ENCODE results near the gene TUBG1. TPM values are rescaled to one million over a fixed set of nuclear protein-coding genes. Genes with fewer than 3 reads are reported as not detected.
A peak's percentile ranks its signal among the peaks of the same experiment; 100 is the strongest.
"Not testable (repeated sequence)": the region's sequence is repeated elsewhere in the genome, so short reads cannot be mapped to it uniquely, and the experiment has no call there.

The TUBG1 gene
- total and polyA plus RNA-seq, 8 donors: 31.5 to 63.2 (median 39.9) TPM

DNA sequence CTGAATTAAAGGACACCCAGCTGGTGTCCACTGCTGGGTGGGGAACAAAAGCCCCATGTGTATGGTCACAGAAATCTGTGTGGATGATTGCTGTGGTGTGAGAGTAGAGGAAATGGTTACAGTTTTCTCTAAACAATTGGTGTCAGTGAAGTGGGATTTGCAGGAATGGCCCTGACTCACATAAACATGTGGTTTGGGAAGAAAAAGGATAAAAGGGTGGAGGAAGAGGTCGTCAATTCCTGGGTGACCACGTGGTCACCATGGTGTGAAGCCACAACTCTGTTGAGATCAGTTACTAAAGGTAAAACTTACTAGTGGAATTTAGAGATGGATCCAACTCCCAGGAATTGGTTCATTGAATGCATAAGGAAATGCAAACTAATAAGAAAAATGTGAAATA lies 46.0 kb downstream of the TUBG1 start:
- ATAC-seq: no peak
- H3K4me1 ChIP-seq: peaks cover 0 to 17% of the 10 kb centered on the region in 2 donors
- peaks cover 0 to 14% of the 10 kb centered on the region in 2 donors for H3K27me3 ChIP-seq
- H3K9me3 ChIP-seq: no peaks in the 10 kb centered on the region
- no peak for DNase-seq
- TF ChIP-seq CTCF (IDR thresholded peaks at IDR 0.05): no peak
- H3K4me3 ChIP-seq: no peak overlapping the region
- H3K36me3 ChIP-seq: no peaks in the 10 kb centered on the region
- H3K27ac ChIP-seq: no peak overlapping the region
- intact Hi-C loops (cut with DNase I): no loop called here

GRCh38 chr17:42657824-42658588 lies 48.5 kb downstream of the TUBG1 start:
- H3K4me3 ChIP-seq: no peak overlapping the region
- no peaks in the 10 kb centered on the region for H3K36me3 ChIP-seq
- H3K27me3 ChIP-seq: peaks cover 0 to 14% of the 10 kb centered on the region in 2 donors
- no peak overlapping the region for H3K27ac ChIP-seq
- intact Hi-C loops (cut with DNase I): no loop called here
- TF ChIP-seq CTCF (IDR thresholded peaks at IDR 0.05): no peak
- no peaks in the 10 kb centered on the region for H3K9me3 ChIP-seq
- peaks cover 0 to 18% of the 10 kb centered on the region in 2 donors for H3K4me1 ChIP-seq
- DNase-seq: no peak
- no peak for ATAC-seq

- H3K27ac ChIP-seq: peak within 1 kb of the TSS; percentile 67 to 70
- no peaks in the 10 kb centered on the region for H3K9me3 ChIP-seq
- intact Hi-C loops (cut with DNase I): no loop called here
- no peak for TF ChIP-seq CTCF (IDR thresholded peaks at IDR 0.05)
- peak; percentile 85 to 95 (median 92) for DNase-seq
- H3K4me1 ChIP-seq: peaks cover 0 to 14% of the 10 kb centered on the region in 2 donors
- peak; percentile 95 for ATAC-seq
- peaks cover 0 to under 1% of the 10 kb centered on the region in 2 donors for H3K27me3 ChIP-seq
- H3K4me3 ChIP-seq: peak within 1 kb of the TSS; percentile 70 to 85
- peaks cover 0 to 3% of the 10 kb centered on the region in 2 donors for H3K36me3 ChIP-seq
Measured at GRCh38 chr17:42659079-42659931, 49.8 kb downstream of the TUBG1 start, which contains the start of gene TUBG2. Gene TUBG2 (plus strand): TSS chr17:42659284. CDS start chr17:42659504, 220 bp downstream.

- H3K36me3 ChIP-seq; intact Hi-C loops (cut with DNase I); DNase-seq; H3K27ac ChIP-seq; H3K27me3 ChIP-seq; H3K9me3 ChIP-seq: not testable (repeated sequence)
- ATAC-seq: peak; percentile 12
- Histone ChIP-seq H3K4me3 (peak overlapping the region; percentile 70 to 85), H3K4me1 (peaks cover 0 to 14% of the 10 kb centered on the region in 2 donors)
Measured at GRCh38 chr17:42659932-42660274, 50.4 kb downstream of the TUBG1 start.

DNA sequence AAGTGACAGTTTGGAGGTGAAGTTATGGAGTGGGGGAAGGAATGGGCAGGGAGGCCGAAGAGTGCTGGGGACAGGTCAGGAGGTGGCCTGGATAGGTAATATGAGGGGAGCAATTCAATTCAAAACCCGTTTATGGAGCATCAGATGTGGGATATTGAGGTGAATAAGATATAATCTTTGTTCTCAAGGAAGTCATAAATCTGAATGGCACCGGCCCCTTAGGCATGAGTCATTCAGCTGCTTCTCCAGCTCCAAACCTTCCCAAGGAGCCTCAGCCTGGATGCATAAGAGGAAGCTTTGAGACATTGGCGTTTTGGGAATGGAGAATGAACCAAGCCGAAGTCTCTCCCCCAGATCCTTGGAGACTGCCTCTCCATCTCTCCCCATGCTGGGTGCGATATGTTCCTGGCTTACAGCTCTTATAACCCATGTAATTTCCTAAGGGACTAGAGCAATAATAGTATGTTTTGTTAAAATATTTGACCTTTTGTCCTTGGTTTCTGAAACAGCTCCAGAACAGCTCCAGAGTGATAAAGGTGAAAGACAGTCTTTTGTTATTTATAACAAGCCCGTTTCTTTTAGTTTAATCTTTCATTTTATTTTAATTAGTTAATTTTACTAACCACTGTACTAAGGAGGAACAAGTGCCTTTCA lies 51.3 kb downstream of the TUBG1 start:
- DNase-seq (no peak), ATAC-seq (no peak)
- H3K27ac ChIP-seq: no peak overlapping the region
- H3K36me3 ChIP-seq: peaks cover 0 to 8% of the 10 kb centered on the region in 2 donors
- peaks cover 0 to 14% of the 10 kb centered on the region in 2 donors for H3K4me1 ChIP-seq
- no peaks in the 10 kb centered on the region for H3K27me3 ChIP-seq
- no peak overlapping the region for H3K4me3 ChIP-seq
- TF ChIP-seq CTCF (IDR thresholded peaks at IDR 0.05): no peak
- intact Hi-C loops (cut with DNase I): no loop called here
- H3K9me3 ChIP-seq: no peaks in the 10 kb centered on the region

Other genes starting within 250 kb of the TUBG1 start
- 100 to 1,000 TPM; 229 to 271 TPM for gene STAT3, start 221.2 kb upstream of the TUBG1 start, total RNA-seq
- 10 to 100 TPM; 75.0 to 95.4 (median 78.5) TPM for gene STAT3, start 221.2 kb upstream of the TUBG1 start, polyA plus RNA-seq (ENCODE audit: insufficient read length in 6 of 6)
- gene CAVIN1, start 186.4 kb upstream of the TUBG1 start, total RNA-seq: 100 to 1,000 TPM; 285 to 320 TPM
- 100 to 1,000 TPM; 163 to 224 (median 191) TPM for gene CAVIN1, start 186.4 kb upstream of the TUBG1 start, polyA plus RNA-seq (ENCODE audit: insufficient read length in 6 of 6)
- 100 to 1,000 TPM in 1 of 2 donors, 10 to 100 TPM in 1; 95.9 to 103 TPM for gene ATP6V0A1, start 150.8 kb upstream of the TUBG1 start, total RNA-seq
- 10 to 100 TPM; 46.1 to 59.7 (median 56.1) TPM for gene ATP6V0A1, start 150.8 kb upstream of the TUBG1 start, polyA plus RNA-seq (ENCODE audit: insufficient read length in 6 of 6)
- 10 to 100 TPM; 41.5 to 56.2 TPM for gene NAGLU, start 73.4 kb upstream of the TUBG1 start, total RNA-seq
- 10 to 100 TPM; 10.3 to 19.2 (median 12.8) TPM for gene NAGLU, start 73.4 kb upstream of the TUBG1 start, polyA plus RNA-seq (ENCODE audit: insufficient read length in 6 of 6)
- gene HSD17B1, start 56.8 kb upstream of the TUBG1 start, total RNA-seq: 1 to 10 TPM; 1.2 to 1.7 TPM
- 1 to 10 TPM; 3.6 to 5.8 (median 4.6) TPM for gene HSD17B1, start 56.8 kb upstream of the TUBG1 start, polyA plus RNA-seq (ENCODE audit: insufficient read length in 6 of 6)
- gene COASY, start 47.5 kb upstream of the TUBG1 start, total RNA-seq: 100 to 1,000 TPM in 1 of 2 donors, 10 to 100 TPM in 1; 66.5 to 116 TPM
- gene COASY, start 47.5 kb upstream of the TUBG1 start, polyA plus RNA-seq (ENCODE audit: insufficient read length in 6 of 6): 10 to 100 TPM; 41.1 to 43.9 (median 42.6) TPM
- 10 to 100 TPM; 56.3 to 73.7 TPM for gene MLX, start 42.6 kb upstream of the TUBG1 start, total RNA-seq
- gene MLX, start 42.6 kb upstream of the TUBG1 start, polyA plus RNA-seq (ENCODE audit: insufficient read length in 6 of 6): 10 to 100 TPM; 34.4 to 46.3 (median 40.5) TPM
- gene PSMC3IP, start 32.0 kb upstream of the TUBG1 start, total RNA-seq: 1 to 10 TPM; 6.5 to 7.7 TPM
- 10 to 100 TPM; 15.9 to 21.4 (median 19.3) TPM for gene PSMC3IP, start 32.0 kb upstream of the TUBG1 start, polyA plus RNA-seq (ENCODE audit: insufficient read length in 6 of 6)
- 10 to 100 TPM; 59.9 to 75.5 TPM for gene RETREG3, start 309 bp upstream of the TUBG1 start, total RNA-seq
- 10 to 100 TPM; 50.6 to 67.2 (median 59.9) TPM for gene RETREG3, start 309 bp upstream of the TUBG1 start, polyA plus RNA-seq (ENCODE audit: insufficient read length in 6 of 6)
- 10 to 100 TPM; 13.1 to 19.5 TPM for gene TUBG2, start 49.6 kb downstream of the TUBG1 start, total RNA-seq
- 10 to 100 TPM; 25.3 to 40.2 (median 32.5) TPM for gene TUBG2, start 49.6 kb downstream of the TUBG1 start, polyA plus RNA-seq (ENCODE audit: insufficient read length in 6 of 6)
- 10 to 100 TPM; 22.5 to 34.2 TPM for gene PLEKHH3, start 67.3 kb downstream of the TUBG1 start, total RNA-seq
- 10 to 100 TPM; 28.2 to 55.5 (median 36.3) TPM for gene PLEKHH3, start 67.3 kb downstream of the TUBG1 start, polyA plus RNA-seq (ENCODE audit: insufficient read length in 6 of 6)
- 1 to 10 TPM in 1 of 2 donors, under 1 TPM in 1; 0.55 to 1.2 TPM for gene CCR10, start 72.2 kb downstream of the TUBG1 start, total RNA-seq
- gene CCR10, start 72.2 kb downstream of the TUBG1 start, polyA plus RNA-seq (ENCODE audit: insufficient read length in 6 of 6): 1 to 10 TPM; 1.1 to 2.0 (median 1.6) TPM
- gene CNTNAP1, start 72.8 kb downstream of the TUBG1 start, total RNA-seq: 10 to 100 TPM; 11.7 to 15.1 TPM
- 10 to 100 TPM in 3 of 6 donors, 1 to 10 TPM in 3; 7.3 to 15.6 (median 10.3) TPM for gene CNTNAP1, start 72.8 kb downstream of the TUBG1 start, polyA plus RNA-seq (ENCODE audit: insufficient read length in 6 of 6)
- 10 to 100 TPM; 31.5 to 43.2 TPM for gene EZH1, start 135.4 kb downstream of the TUBG1 start, total RNA-seq
- gene EZH1, start 135.4 kb downstream of the TUBG1 start, polyA plus RNA-seq (ENCODE audit: insufficient read length in 6 of 6): 10 to 100 TPM; 32.4 to 45.9 (median 36.8) TPM
- gene RAMP2, start 151.5 kb downstream of the TUBG1 start, total RNA-seq: 10 to 100 TPM; 76.1 to 95.4 TPM
- gene RAMP2, start 151.5 kb downstream of the TUBG1 start, polyA plus RNA-seq (ENCODE audit: insufficient read length in 6 of 6): 100 to 1,000 TPM; 153 to 213 (median 182) TPM
- 10 to 100 TPM; 54.8 to 55.3 TPM for gene VPS25, start 163.8 kb downstream of the TUBG1 start, total RNA-seq
- gene VPS25, start 163.8 kb downstream of the TUBG1 start, polyA plus RNA-seq (ENCODE audit: insufficient read length in 6 of 6): 10 to 100 TPM; 62.1 to 72.7 (median 69.0) TPM
- gene WNK4, start 170.9 kb downstream of the TUBG1 start, total RNA-seq: under 1 TPM in 1 of 2 donors, not detected in 1; 0.21 TPM
- gene WNK4, start 170.9 kb downstream of the TUBG1 start, polyA plus RNA-seq (ENCODE audit: insufficient read length in 6 of 6): 1 to 10 TPM in 5 of 6 donors, under 1 TPM in 1; 0.60 to 2.5 (median 1.9) TPM
- gene COA3, start 189.0 kb downstream of the TUBG1 start, total RNA-seq: 10 to 100 TPM; 59.1 to 83.1 TPM
- gene COA3, start 189.0 kb downstream of the TUBG1 start, polyA plus RNA-seq (ENCODE audit: insufficient read length in 6 of 6): 10 to 100 TPM; 87.2 to 96.2 (median 91.4) TPM
- 1 to 10 TPM in 1 of 2 donors, not detected in 1; 1.5 TPM for gene CNTD1, start 189.2 kb downstream of the TUBG1 start, total RNA-seq
- gene CNTD1, start 189.2 kb downstream of the TUBG1 start, polyA plus RNA-seq (ENCODE audit: insufficient read length in 6 of 6): 1 to 10 TPM; 1.8 to 3.4 (median 2.6) TPM
- 10 to 100 TPM; 63.8 to 82.6 TPM for gene BECN1, start 214.6 kb downstream of the TUBG1 start, total RNA-seq
- 10 to 100 TPM; 65.0 to 77.0 (median 69.8) TPM for gene BECN1, start 214.6 kb downstream of the TUBG1 start, polyA plus RNA-seq (ENCODE audit: insufficient read length in 6 of 6)
- 100 to 1,000 TPM in 1 of 2 donors, 10 to 100 TPM in 1; 95.7 to 131 TPM for gene PSME3, start 223.7 kb downstream of the TUBG1 start, total RNA-seq
- 10 to 100 TPM; 66.2 to 92.9 (median 78.0) TPM for gene PSME3, start 223.7 kb downstream of the TUBG1 start, polyA plus RNA-seq (ENCODE audit: insufficient read length in 6 of 6)
- 1 to 10 TPM; 2.1 to 2.6 TPM for gene AOC2, start 234.9 kb downstream of the TUBG1 start, total RNA-seq
- 1 to 10 TPM; 1.7 to 3.1 (median 2.7) TPM for gene AOC2, start 234.9 kb downstream of the TUBG1 start, polyA plus RNA-seq (ENCODE audit: insufficient read length in 6 of 6)
- gene AOC3, start 241.5 kb downstream of the TUBG1 start, total RNA-seq: 100 to 1,000 TPM in 1 of 2 donors, 10 to 100 TPM in 1; 56.6 to 155 TPM
- 100 to 1,000 TPM; 149 to 186 (median 159) TPM for gene AOC3, start 241.5 kb downstream of the TUBG1 start, polyA plus RNA-seq (ENCODE audit: insufficient read length in 6 of 6)